Loucy (cell line): ENCODE results near the gene SMIM45.

ENCODE experiments used
- H2AFZ ChIP-seq: fragments of 200-600 bp; sonication (generic); 2 replicates; pipeline ENCODE4 v1.6.0; 2016; ENCODE audit warnings: antibody characterized with exemption, mild to moderate bottlenecking, low read length, moderate library complexity
- H3F3A ChIP-seq: fragments of 200-600 bp; 2 replicates; pipeline ENCODE4 v1.6.0; 2016; ENCODE audit warnings: antibody characterized with exemption, low read depth, mild to moderate bottlenecking
- H3K27me3 ChIP-seq: fragments of 200-600 bp; sonication (generic); 2 replicates; pipeline ENCODE4 v1.6.1; 2014; ENCODE audit warnings: low read length, mild to moderate bottlenecking; ENCODE audit not compliant: insufficient read depth, poor library complexity, severe bottlenecking
- H3K36me3 ChIP-seq: fragments of 200-600 bp; sonication (generic); 2 replicates; pipeline ENCODE4 v1.6.1; 2016; ENCODE audit warnings: low read length; ENCODE audit not compliant: insufficient read depth
- H3K4me1 ChIP-seq: fragments of 200-600 bp; sonication (generic); 2 replicates; pipeline ENCODE4 v1.5.1; 2014; ENCODE audit warnings: low read length, mild to moderate bottlenecking; ENCODE audit not compliant: insufficient read depth, poor library complexity, severe bottlenecking
- H3K4me2 ChIP-seq: fragments of 200-600 bp; sonication (generic); 2 replicates; pipeline ENCODE4 v1.6.0; 2014; ENCODE audit warnings: antibody characterized with exemption, low read length, low read depth, mild to moderate bottlenecking; ENCODE audit not compliant: poor library complexity, severe bottlenecking
- H3K4me3 ChIP-seq: fragments of 200-600 bp; sonication (generic); 2 replicates; pipeline ENCODE4 v1.5.1; 2014; ENCODE audit warnings: low read length, mild to moderate bottlenecking, mixed read lengths; ENCODE audit not compliant: poor library complexity, severe bottlenecking
- H3K79me2 ChIP-seq: fragments of 200-600 bp; sonication (generic); 2 replicates; pipeline ENCODE4 v1.6.1; 2014; ENCODE audit warnings: low read length; ENCODE audit not compliant: insufficient read depth
- H3K9ac ChIP-seq: fragments of 200-600 bp; sonication (generic); 2 replicates; pipeline ENCODE4 v1.6.0; 2014; ENCODE audit warnings: mild to moderate bottlenecking, low read depth, low read length, moderate library complexity; ENCODE audit not compliant: poor library complexity, severe bottlenecking
- H3K9me2 ChIP-seq: fragments of 200-600 bp; sonication (generic); replicated peaks from 2 replicates; pipeline ENCODE4 v1.6.1; 2016; ENCODE audit warnings: low read depth, low read length, mixed read lengths
- H3K9me3 ChIP-seq: fragments of 200-600 bp; sonication (generic); 2 replicates; pipeline ENCODE4 v1.6.1; 2014; ENCODE audit warnings: mild to moderate bottlenecking, antibody characterized with exemption, low read length, low read depth; ENCODE audit not compliant: insufficient read depth
- H4K20me1 ChIP-seq: fragments of 200-600 bp; sonication (generic); 2 replicates; pipeline ENCODE4 v1.6.0; 2014; ENCODE audit warnings: antibody characterized with exemption, low read length, mild to moderate bottlenecking; ENCODE audit not compliant: insufficient read depth, poor library complexity, severe bottlenecking
- EZH2phosphoT487 ChIP-seq: fragments of 200-600 bp; IDR thresholded peaks from 2 replicates; pipeline ENCODE4 v1.6.1; 2018; ENCODE audit warnings: antibody characterized with exemption, mild to moderate bottlenecking, moderate library complexity, borderline replicate concordance
- TF ChIP-seq, protein P1 (sequence below): fragments of 200-600 bp; sonication (generic); conservative IDR thresholded peaks from 2 replicates; pipeline ENCODE4 v1.5.1; 2014; ENCODE audit warnings: mild to moderate bottlenecking, antibody characterized with exemption, low read length

The SMIM45 gene

DNA sequence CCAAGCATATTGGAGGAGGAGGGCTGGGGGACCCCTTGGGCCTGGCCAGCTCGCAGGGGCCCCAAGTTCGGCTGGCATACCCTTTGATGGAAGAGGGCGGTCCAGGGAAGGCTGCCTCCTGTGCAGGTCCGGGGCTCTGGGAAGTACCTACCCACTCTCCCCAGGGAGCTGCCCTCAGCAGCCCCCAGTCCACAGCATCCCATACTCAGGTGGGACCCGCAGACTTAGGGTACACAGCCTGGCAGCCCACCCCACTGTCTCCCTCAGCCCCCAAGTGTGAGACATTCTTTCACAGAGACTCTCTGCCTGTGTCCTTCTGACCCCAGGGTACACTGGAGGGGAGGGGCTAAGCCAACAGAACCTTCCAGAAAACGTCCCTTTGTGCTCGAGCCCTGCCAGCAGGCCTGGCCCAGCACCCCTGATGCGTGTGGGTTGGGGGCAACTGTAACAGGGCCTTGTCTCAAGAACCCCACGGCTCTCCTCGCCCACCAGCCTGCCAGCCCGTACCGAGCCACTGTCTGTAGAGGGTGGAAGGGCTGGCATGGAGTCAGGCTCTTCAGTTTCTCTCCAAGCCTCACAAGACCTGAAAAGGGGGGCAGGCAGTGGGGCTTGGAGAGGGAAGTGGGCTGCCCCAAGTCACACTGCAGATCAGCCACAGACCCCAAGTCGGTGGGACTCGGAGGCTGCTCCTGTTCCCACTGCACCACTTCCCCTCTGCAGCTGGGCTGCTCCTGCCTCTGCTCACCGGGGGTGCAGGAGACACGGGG lies 18.4 kb upstream of the SMIM45 start:
- Histone ChIP-seq H3K9me3 (no peaks in the 10 kb centered on the region), H3K4me2 (no peak overlapping the region), H2AFZ (no peak overlapping the region), H4K20me1 (no peaks in the 10 kb centered on the region), H3K9ac (no peak overlapping the region), H3K4me1 (no peaks in the 10 kb centered on the region), H3K79me2 (peaks cover 1% of the 10 kb centered on the region; the same call in 1 of the 2 replicates), H3K27me3 (no peaks in the 10 kb centered on the region), H3K4me3 (no peak overlapping the region), H3K36me3 (peaks cover 11% of the 10 kb centered on the region; the same call in 1 of the 2 replicates), H3K9me2 (no peaks in the 10 kb centered on the region), H3F3A (no peaks in the 10 kb centered on the region)
- TF ChIP-seq EZH2phosphoT487 = no peak
- TF ChIP-seq, protein P1, sequence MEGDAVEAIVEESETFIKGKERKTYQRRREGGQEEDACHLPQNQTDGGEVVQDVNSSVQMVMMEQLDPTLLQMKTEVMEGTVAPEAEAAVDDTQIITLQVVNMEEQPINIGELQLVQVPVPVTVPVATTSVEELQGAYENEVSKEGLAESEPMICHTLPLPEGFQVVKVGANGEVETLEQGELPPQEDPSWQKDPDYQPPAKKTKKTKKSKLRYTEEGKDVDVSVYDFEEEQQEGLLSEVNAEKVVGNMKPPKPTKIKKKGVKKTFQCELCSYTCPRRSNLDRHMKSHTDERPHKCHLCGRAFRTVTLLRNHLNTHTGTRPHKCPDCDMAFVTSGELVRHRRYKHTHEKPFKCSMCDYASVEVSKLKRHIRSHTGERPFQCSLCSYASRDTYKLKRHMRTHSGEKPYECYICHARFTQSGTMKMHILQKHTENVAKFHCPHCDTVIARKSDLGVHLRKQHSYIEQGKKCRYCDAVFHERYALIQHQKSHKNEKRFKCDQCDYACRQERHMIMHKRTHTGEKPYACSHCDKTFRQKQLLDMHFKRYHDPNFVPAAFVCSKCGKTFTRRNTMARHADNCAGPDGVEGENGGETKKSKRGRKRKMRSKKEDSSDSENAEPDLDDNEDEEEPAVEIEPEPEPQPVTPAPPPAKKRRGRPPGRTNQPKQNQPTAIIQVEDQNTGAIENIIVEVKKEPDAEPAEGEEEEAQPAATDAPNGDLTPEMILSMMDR = no peak

DNA sequence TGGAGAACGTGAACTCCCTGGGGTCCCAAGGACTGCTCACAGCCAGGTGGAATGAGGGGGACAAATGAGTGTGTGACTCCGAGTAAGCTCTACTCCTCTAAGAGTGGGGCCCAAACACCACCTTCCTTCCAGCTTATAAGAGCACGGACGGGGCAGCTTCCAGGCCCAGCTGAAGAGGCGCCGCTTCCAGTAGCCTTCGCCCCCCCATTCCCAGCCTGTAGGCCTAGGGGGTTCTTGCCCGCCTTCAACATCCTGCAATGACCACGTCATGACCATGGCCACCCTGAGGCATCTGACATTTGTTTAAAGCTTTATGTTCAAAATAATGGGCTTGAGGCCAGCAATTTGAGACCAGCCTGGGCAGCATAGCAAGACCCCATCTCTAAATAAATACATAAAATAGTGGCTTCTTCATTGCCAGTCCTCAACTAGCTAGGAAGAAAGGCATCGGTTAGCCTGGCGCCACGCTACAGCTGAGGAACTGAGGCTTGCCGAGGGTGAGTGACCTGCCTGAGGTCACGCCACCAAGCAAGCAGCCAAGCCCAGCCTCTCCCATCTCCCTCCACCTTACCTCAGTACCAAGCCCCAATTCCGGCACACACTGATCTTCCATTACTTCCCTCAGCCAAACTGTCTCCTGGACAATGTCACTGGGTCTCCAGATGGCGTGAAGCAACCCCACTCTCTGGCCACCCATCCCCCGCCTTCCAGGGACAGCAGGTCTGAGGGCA lies 17.5 kb upstream of the SMIM45 start:
- no peak overlapping the region for H3K4me3 ChIP-seq
- H3K27me3 ChIP-seq = no peaks in the 10 kb centered on the region
- no peak overlapping the region for H3K9ac ChIP-seq
- TF ChIP-seq, protein P1 = no peak
- peaks cover 6% of the 10 kb centered on the region for H3K4me1 ChIP-seq
- H3F3A ChIP-seq = no peaks in the 10 kb centered on the region
- H3K9me3 ChIP-seq = no peaks in the 10 kb centered on the region
- peaks cover 20% of the 10 kb centered on the region; the same call in 1 of the 2 replicates for H3K36me3 ChIP-seq
- H3K4me2 ChIP-seq = no peak overlapping the region
- H3K79me2 ChIP-seq = peaks cover 10% of the 10 kb centered on the region; the same call in 1 of the 2 replicates
- H4K20me1 ChIP-seq = peaks cover 5% of the 10 kb centered on the region
- H2AFZ ChIP-seq = no peak overlapping the region
- H3K9me2 ChIP-seq = no peaks in the 10 kb centered on the region

DNA sequence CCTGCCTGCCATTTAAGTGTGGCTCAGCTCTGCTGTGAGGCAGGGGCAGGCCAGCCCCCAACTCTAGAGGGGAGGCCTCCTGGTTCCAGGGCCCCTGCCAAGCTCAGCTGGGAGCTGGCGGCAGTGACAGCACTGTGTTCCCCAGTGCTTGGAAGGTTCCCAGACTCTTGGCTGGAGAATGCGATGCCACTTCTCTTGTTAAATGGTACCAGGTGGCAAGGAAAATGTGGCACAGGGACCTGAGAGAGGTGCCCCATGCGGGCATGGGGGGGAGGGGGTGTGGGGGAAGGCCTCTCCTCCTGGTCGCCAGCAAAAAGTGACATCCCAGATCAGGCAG lies 17.0 kb upstream of the SMIM45 start:
- Histone ChIP-seq H3K4me1 (peaks cover 6% of the 10 kb centered on the region), H3K79me2 (peaks cover 11% of the 10 kb centered on the region; the same call in 1 of the 2 replicates), H3K4me2 (no peak overlapping the region), H3K9me3 (no peaks in the 10 kb centered on the region), H3K27me3 (no peaks in the 10 kb centered on the region), H3K36me3 (peaks cover 21% of the 10 kb centered on the region; the same call in 1 of the 2 replicates), H3K9me2 (no peaks in the 10 kb centered on the region), H2AFZ (no peak overlapping the region), H3K9ac (no peak overlapping the region), H4K20me1 (peaks cover 9% of the 10 kb centered on the region), H3K4me3 (no peak overlapping the region), H3F3A (no peaks in the 10 kb centered on the region)
- no peak for TF ChIP-seq EZH2phosphoT487
- TF ChIP-seq, protein P1 = no peak
